Stimulated activated CD8-positive, alpha-beta memory T cell treated with anti-CD3 and anti-CD28 coated beads, Interleukin-15, amount 100 ng/mL, for 48 hours (primary cell): ENCODE measurements around the gene PLEKHH2.

Experiments used
- DNase-seq, 2 donors: peaks; one replicate each; pipeline ENCODE4 v3.0.0-alpha.2; 2020; ENCODE audit warnings: low read depth in 2 of 2

Gene PLEKHH2

GRCh38 chr2:43812006-43812405 is 174.9 kb downstream of the PLEKHH2 start:
- DNase-seq, result no peak

- DNase-seq, result no peak
Observed at GRCh38 chr2:43812947-43813346, 175.9 kb downstream of the PLEKHH2 start.

GRCh38 chr2:43814711-43815110 is 177.7 kb downstream of the PLEKHH2 start:
- no peak for DNase-seq
